ENCODE results near the gene IGSF21. TPM values are rescaled to one million over a fixed set of nuclear protein-coding genes. Genes with fewer than 3 reads are reported as not detected.

Gene IGSF21
- total RNA-seq, 1 donor = not detected

- no peak overlapping the region for H3K4me3 ChIP-seq (ENCODE audit: low read depth, low read length)
- no peak for TF ChIP-seq CTCF (IDR thresholded peaks at IDR 0.05; ENCODE audit: insufficient read depth, low read length)
- DNase-seq (ENCODE audit: low read depth) = no peak
Observed at GRCh38 chr1:18147672-18148071, 40.1 kb downstream of the IGSF21 start.

- no peak for TF ChIP-seq CTCF (IDR thresholded peaks at IDR 0.05; ENCODE audit: insufficient read depth, low read length)
- no peak overlapping the region for H3K4me3 ChIP-seq (ENCODE audit: low read depth, low read length)
- no peak for DNase-seq (ENCODE audit: low read depth)
Observed at GRCh38 chr1:18148461-18148860, 40.9 kb downstream of the IGSF21 start.

- no peak overlapping the region for H3K4me3 ChIP-seq (ENCODE audit: low read depth, low read length)
- TF ChIP-seq CTCF (IDR thresholded peaks at IDR 0.05; ENCODE audit: insufficient read depth, low read length) = no peak
- DNase-seq (ENCODE audit: low read depth) = no peak
Observed at GRCh38 chr1:18149027-18149641, 41.5 kb downstream of the IGSF21 start.

GRCh38 chr1:18151436-18152122 is 44.0 kb downstream of the IGSF21 start:
- TF ChIP-seq CTCF (IDR thresholded peaks at IDR 0.05; ENCODE audit: insufficient read depth, low read length) = no peak
- H3K4me3 ChIP-seq (ENCODE audit: low read depth, low read length) = no peak overlapping the region
- no peak for DNase-seq (ENCODE audit: low read depth)

GRCh38 chr1:18154430-18155194 is 47.0 kb downstream of the IGSF21 start:
- no peak for DNase-seq (ENCODE audit: low read depth)
- TF ChIP-seq CTCF (IDR thresholded peaks at IDR 0.05; ENCODE audit: insufficient read depth, low read length) = no peak
- H3K4me3 ChIP-seq (ENCODE audit: low read depth, low read length) = no peak overlapping the region

GRCh38 chr1:18155881-18156385 is 48.3 kb downstream of the IGSF21 start:
- no peak overlapping the region for H3K4me3 ChIP-seq (ENCODE audit: low read depth, low read length)
- no peak for DNase-seq (ENCODE audit: low read depth)
- no peak for TF ChIP-seq CTCF (IDR thresholded peaks at IDR 0.05; ENCODE audit: insufficient read depth, low read length)

All from fibroblast of the aortic adventitia (primary cell).